ENCODE measurements around the gene SMARCA1.

- TF ChIP-seq POLR2A (IDR thresholded peaks at IDR 0.05; ENCODE audit: low read length) (no peak), GATA1 (IDR thresholded peaks at IDR 0.05; ENCODE audit: low read depth, low read length) (no peak)
These were observed 30.5 kb upstream of the SMARCA1 start for GRCh38 chrX:129553619-129554288.
